Duodenal mucosa (tissue), 2 donors: ENCODE data around the gene LAMP5.

Experiments used
- H3K27ac ChIP-seq: one replicate; pipeline ENCODE4 v1.7.0; 2013; ENCODE audit warnings: low read depth, low read length
- H3K27me3 ChIP-seq, 2 donors: one replicate each; pipeline ENCODE4 v1.7.0; 2013; ENCODE audit warnings: low read length in 2 of 2, control low read depth in 1 of 2; ENCODE audit not compliant: insufficient read depth in 2 of 2, control insufficient read depth in 1 of 2
- H3K36me3 ChIP-seq, 2 donors: one replicate each; pipeline ENCODE4 v1.7.0; 2013; ENCODE audit warnings: low read length in 2 of 2, control low read depth in 1 of 2; ENCODE audit not compliant: insufficient read depth in 2 of 2, control insufficient read depth in 1 of 2
- H3K4me1 ChIP-seq, 2 donors: one replicate each; pipeline ENCODE4 v1.7.0; 2013; ENCODE audit warnings: low read length in 2 of 2, control low read depth in 1 of 2; ENCODE audit not compliant: insufficient read depth in 2 of 2, control insufficient read depth in 1 of 2
- H3K4me3 ChIP-seq, 2 donors: one replicate each; pipeline ENCODE4 v1.7.0; 2013; ENCODE audit warnings: low read length in 2 of 2, low read depth in 1 of 2
- H3K9ac ChIP-seq, 2 donors: one replicate each; pipeline ENCODE4 v1.7.0; 2013; ENCODE audit warnings: low read length in 2 of 2, low read depth in 1 of 2
- H3K9me3 ChIP-seq, 2 donors: one replicate each; pipeline ENCODE4 v1.7.0; 2013; ENCODE audit warnings: low read length in 2 of 2, control low read depth in 1 of 2; ENCODE audit not compliant: control insufficient read depth in 1 of 2

LAMP5 gene

GRCh38 chr20:9485614-9486340, 28.6 kb upstream of the LAMP5 start:
- Histone ChIP-seq H3K27ac (no peak overlapping the region), H3K4me1 (no peaks in the 10 kb centered on the region), H3K9me3 (no peaks in the 10 kb centered on the region), H3K36me3 (no peaks in the 10 kb centered on the region), H3K27me3 (no peaks in the 10 kb centered on the region), H3K9ac (no peak overlapping the region), H3K4me3 (no peak overlapping the region)

GRCh38 chr20:9487231-9487630, 27.2 kb upstream of the LAMP5 start:
- H3K4me1 ChIP-seq = no peaks in the 10 kb centered on the region
- no peaks in the 10 kb centered on the region for H3K36me3 ChIP-seq
- H3K27me3 ChIP-seq = no peaks in the 10 kb centered on the region
- H3K27ac ChIP-seq = no peak overlapping the region
- H3K9ac ChIP-seq = no peak overlapping the region
- H3K4me3 ChIP-seq = no peak overlapping the region
- no peaks in the 10 kb centered on the region for H3K9me3 ChIP-seq

- H3K9me3 ChIP-seq = no peaks in the 10 kb centered on the region
- H3K4me3 ChIP-seq = no peak overlapping the region
- no peaks in the 10 kb centered on the region for H3K36me3 ChIP-seq
- no peaks in the 10 kb centered on the region for H3K27me3 ChIP-seq
- H3K27ac ChIP-seq = no peak overlapping the region
- H3K9ac ChIP-seq = no peak overlapping the region
- H3K4me1 ChIP-seq = no peaks in the 10 kb centered on the region
Measured at GRCh38 chr20:9488063-9488462, 26.3 kb upstream of the LAMP5 start.

GRCh38 chr20:9490161-9490560, 24.2 kb upstream of the LAMP5 start:
- H3K27ac ChIP-seq = no peak overlapping the region
- H3K36me3 ChIP-seq = no peaks in the 10 kb centered on the region
- no peaks in the 10 kb centered on the region for H3K9me3 ChIP-seq
- H3K9ac ChIP-seq = no peak overlapping the region
- no peaks in the 10 kb centered on the region for H3K27me3 ChIP-seq
- H3K4me3 ChIP-seq = no peak overlapping the region
- no peaks in the 10 kb centered on the region for H3K4me1 ChIP-seq

GRCh38 chr20:9490631-9491030, 23.8 kb upstream of the LAMP5 start:
- no peak overlapping the region for H3K27ac ChIP-seq
- H3K27me3 ChIP-seq = no peaks in the 10 kb centered on the region
- H3K9me3 ChIP-seq = no peaks in the 10 kb centered on the region
- no peaks in the 10 kb centered on the region for H3K4me1 ChIP-seq
- H3K36me3 ChIP-seq = no peaks in the 10 kb centered on the region
- H3K4me3 ChIP-seq = no peak overlapping the region
- H3K9ac ChIP-seq = no peak overlapping the region

GRCh38 chr20:9491324-9491723, 23.1 kb upstream of the LAMP5 start:
- Histone ChIP-seq H3K4me1 (no peaks in the 10 kb centered on the region), H3K36me3 (no peaks in the 10 kb centered on the region), H3K27ac (no peak overlapping the region), H3K9me3 (no peaks in the 10 kb centered on the region), H3K27me3 (no peaks in the 10 kb centered on the region), H3K4me3 (no peak overlapping the region), H3K9ac (no peak overlapping the region)

GRCh38 chr20:9492067-9492466, 22.3 kb upstream of the LAMP5 start:
- H3K9me3 ChIP-seq = no peaks in the 10 kb centered on the region
- H3K27ac ChIP-seq = no peak overlapping the region
- H3K4me1 ChIP-seq = no peaks in the 10 kb centered on the region
- no peaks in the 10 kb centered on the region for H3K27me3 ChIP-seq
- no peaks in the 10 kb centered on the region for H3K36me3 ChIP-seq
- no peak overlapping the region for H3K9ac ChIP-seq
- no peak overlapping the region for H3K4me3 ChIP-seq

GRCh38 chr20:9493803-9494202, 20.6 kb upstream of the LAMP5 start:
- no peak overlapping the region for H3K4me3 ChIP-seq

GRCh38 chr20:9495701-9496100, 18.7 kb upstream of the LAMP5 start:
- no peak overlapping the region for H3K9ac ChIP-seq

More at GRCh38 chr20:9493803-9494202, 20.6 kb upstream of the LAMP5 start:
- Histone ChIP-seq H3K27me3 (no peaks in the 10 kb centered on the region), H3K27ac (no peak overlapping the region), H3K36me3 (no peaks in the 10 kb centered on the region), H3K4me1 (no peaks in the 10 kb centered on the region), H3K9me3 (no peaks in the 10 kb centered on the region), H3K9ac (no peak overlapping the region)

GRCh38 chr20:9496155-9496554, 18.2 kb upstream of the LAMP5 start:
- Histone ChIP-seq H3K36me3 (no peaks in the 10 kb centered on the region), H3K4me3 (no peak overlapping the region), H3K27ac (no peak overlapping the region), H3K4me1 (peaks cover 0 to 6% of the 10 kb centered on the region in 2 donors), H3K9ac (no peak overlapping the region), H3K27me3 (no peaks in the 10 kb centered on the region), H3K9me3 (no peaks in the 10 kb centered on the region)

More at GRCh38 chr20:9495701-9496100, 18.7 kb upstream of the LAMP5 start:
- Histone ChIP-seq H3K27me3 (no peaks in the 10 kb centered on the region), H3K4me3 (no peak overlapping the region), H3K36me3 (no peaks in the 10 kb centered on the region), H3K4me1 (peaks cover 0 to 6% of the 10 kb centered on the region in 2 donors), H3K9me3 (no peaks in the 10 kb centered on the region), H3K27ac (no peak overlapping the region)
